HepG2 (cell line): ENCODE measurements around the gene DLEC1.

Experiments
- ASH2L ChIP-seq: fragments of 300-600, 200-600 bp; sonication (generic); IDR thresholded peaks from 2 replicates; pipeline ENCODE4 v1.7.0; 2017; ENCODE audit warnings: low read depth, mild to moderate bottlenecking, moderate library complexity, mixed read lengths, low read length; ENCODE audit not compliant: insufficient read length
- CTCF ChIP-seq: sonication (generic); formaldehyde crosslinking; IDR thresholded peaks from 2 replicates; pipeline ENCODE4 v1.5.0; 2020; ENCODE audit warnings: mild to moderate bottlenecking, missing genetic modification reagents, moderate library complexity
- FOXO1 ChIP-seq: sonication (generic); formaldehyde crosslinking; IDR thresholded peaks from 2 replicates; pipeline ENCODE4 v1.4.0; 2020; ENCODE audit warnings: missing genetic modification reagents
- HIVEP1 ChIP-seq: sonication (generic); formaldehyde crosslinking; IDR thresholded peaks from 2 replicates; pipeline ENCODE4 v1.4.0; 2020; ENCODE audit warnings: mild to moderate bottlenecking, missing genetic modification reagents
- SUZ12 ChIP-seq: fragments of 150-350 bp; IDR thresholded peaks from 2 replicates; pipeline ENCODE4 v1.6.1; 2014; ENCODE audit warnings: low read depth, low read length
- TAF1 ChIP-seq: sonication (generic); formaldehyde crosslinking; IDR thresholded peaks from 2 replicates; pipeline ENCODE4 v1.4.0; 2020; ENCODE audit warnings: missing genetic modification reagents
- TP53 ChIP-seq: sonication (generic); formaldehyde crosslinking; conservative IDR thresholded peaks from 2 replicates; pipeline ENCODE4 v1.4.0; 2020; ENCODE audit warnings: missing genetic modification reagents
- USF2 ChIP-seq, 2 experiments: sonication (generic) in 1 of 2; formaldehyde crosslinking in 1 of 2; IDR thresholded peaks; 2 replicates each; pipeline versions ENCODE4 v1.5.1 to v1.6.1; 2011 to 2020; ENCODE audit warnings: borderline replicate concordance in 1 of 2, low read depth in 1 of 2, low read length in 1 of 2, mild to moderate bottlenecking in 1 of 2, missing genetic modification reagents in 1 of 2, moderate library complexity in 1 of 2
- ZBTB10 ChIP-seq: sonication (generic); formaldehyde crosslinking; IDR thresholded peaks from 2 replicates; pipeline ENCODE4 v1.4.0; 2020; ENCODE audit warnings: missing genetic modification reagents, borderline replicate concordance
- ZBTB33 ChIP-seq: sonication (generic); formaldehyde crosslinking; IDR thresholded peaks from 2 replicates; pipeline ENCODE4 v1.4.0; 2020; ENCODE audit warnings: missing genetic modification reagents
- ZNF543 ChIP-seq: sonication (generic); formaldehyde crosslinking; IDR thresholded peaks from 2 replicates; pipeline ENCODE4 v1.4.0; 2020; ENCODE audit warnings: mild to moderate bottlenecking, missing genetic modification reagents

GRCh38 chr3:38019658-38020341, 19.2 kb upstream of the DLEC1 start:
- TF ChIP-seq ZBTB10 (CRISPR knock-in tag) (no peak), ASH2L (no peak), FOXO1 (CRISPR knock-in tag) (no peak), HIVEP1 (CRISPR knock-in tag) (no peak), ZBTB33 (CRISPR knock-in tag) (no peak), CTCF (CRISPR knock-in tag) (no peak), TP53 (no peak), USF2 (IDR thresholded peaks at IDR 0.05; ENCODE audit: low read depth, low read length) (no peak), USF2 (CRISPR knock-in tag; IDR thresholded peaks at IDR 0.05; ENCODE audit: borderline replicate concordance) (no peak), SUZ12 (no peak), TAF1 (no peak), ZNF543 (no peak)
